Measurements from ENCODE around the gene TSEN2. TPM values are rescaled to one million over a fixed set of nuclear protein-coding genes. Genes with fewer than 3 reads are reported as not detected.
A peak's percentile ranks its signal among the peaks of the same experiment; 100 is the strongest.

The TSEN2 gene
- total and polyA plus RNA-seq, 10 donors, result 10.6 to 21.5 (median 14.4) TPM

- DNase-seq, result peak; percentile 12
- WGBS, 5 donors, result 79 to 88% (median 80%) methylated on average over 8 of the region's 8 CpGs
- TF ChIP-seq CTCF (IDR thresholded peaks at IDR 0.05 in 8 of 11, conservative IDR thresholded peaks at IDR 0.05 in 3 of 11), result no peak
- TF ChIP-seq POLR2AphosphoS5 (IDR thresholded peaks at IDR 0.05), result no peak
- no peak for TF ChIP-seq POLR2A (IDR thresholded peaks at IDR 0.05)
These were observed 34.2 kb upstream of the TSEN2 start for GRCh38 chr3:12449889-12450682.

GRCh38 chr3:12451481-12451880, 32.8 kb upstream of the TSEN2 start:
- DNase-seq, result no peak
- peaks cover 0 to 5% (median 0%) of the 10 kb centered on the region in 8 donors for H3K9me3 ChIP-seq
- intact Hi-C loops (cut with DNase I; ENCODE audit: low total_unique reads), result no loop called here
- TF ChIP-seq CTCF (IDR thresholded peaks at IDR 0.05 in 8 of 11, conservative IDR thresholded peaks at IDR 0.05 in 3 of 11) (no peak), POLR2AphosphoS5 (IDR thresholded peaks at IDR 0.05) (no peak), POLR2A (IDR thresholded peaks at IDR 0.05) (no peak)
- H3K27ac ChIP-seq, result no peak overlapping the region
- H3K36me3 ChIP-seq, result no peaks in the 10 kb centered on the region
- no peaks in the 10 kb centered on the region for H3K4me1 ChIP-seq
- no peak overlapping the region for H3K4me3 ChIP-seq
- WGBS, 5 donors, result 78 to 93% (median 83%) methylated on average over 5 of the region's 5 CpGs
- H3K27me3 ChIP-seq (replicated peaks in 1 of 7), result no peaks in the 10 kb centered on the region

More at GRCh38 chr3:12449889-12450682, 34.2 kb upstream of the TSEN2 start:
- Histone ChIP-seq H3K27ac (no peak overlapping the region), H3K27me3 (replicated peaks in 1 of 7) (no peaks in the 10 kb centered on the region), H3K4me3 (no peak overlapping the region), H3K4me1 (no peaks in the 10 kb centered on the region), H3K9me3 (peaks cover 0 to 5% (median 0%) of the 10 kb centered on the region in 8 donors), H3K36me3 (no peaks in the 10 kb centered on the region)
- intact Hi-C loops (cut with DNase I; ENCODE audit: low total_unique reads), result no loop called here

- H3K9me3 ChIP-seq, result peaks cover 0 to 5% (median 0%) of the 10 kb centered on the region in 8 donors
- WGBS, 5 donors, result 65 to 86% (median 83%) methylated on average over 1 of the region's 1 CpG
- no peak for TF ChIP-seq POLR2A (IDR thresholded peaks at IDR 0.05)
- TF ChIP-seq CTCF (IDR thresholded peaks at IDR 0.05 in 8 of 11, conservative IDR thresholded peaks at IDR 0.05 in 3 of 11), result no peak
- TF ChIP-seq POLR2AphosphoS5 (IDR thresholded peaks at IDR 0.05), result no peak
- peak overlapping the region in 1 of 8 donors; percentile 13 for H3K27ac ChIP-seq
- H3K4me3 ChIP-seq, result no peak overlapping the region
- H3K27me3 ChIP-seq (replicated peaks in 1 of 7), result no peaks in the 10 kb centered on the region
- intact Hi-C loops (cut with DNase I; ENCODE audit: low total_unique reads), result no loop called here
- H3K4me1 ChIP-seq, result no peaks in the 10 kb centered on the region
- no peaks in the 10 kb centered on the region for H3K36me3 ChIP-seq
- DNase-seq, result no peak
These were observed 32.3 kb upstream of the TSEN2 start for GRCh38 chr3:12451960-12452359.

Measured in spleen (tissue), 11 donors.